Uterus (tissue), 2 donors: Measurements from ENCODE around the gene OR5K1.

Experiments
- POLR2A ChIP-seq, 2 donors: fragments of 450-650 bp; IDR thresholded peaks; one replicate each; pipeline ENCODE4 v1.6.1; 2016; ENCODE audit warnings: antibody characterized with exemption in 2 of 2, mild to moderate bottlenecking in 1 of 2, moderate library complexity in 1 of 2
- TF ChIP-seq, protein P1 (sequence below), 4 experiments: fragments of 200-600 bp in 2 of 4; fragments of 450-650 bp in 2 of 4; sonication (generic) in 2 of 4; IDR thresholded peaks; one replicate each; pipeline ENCODE4 v1.5.1; 2016 to 2019; ENCODE audit warnings: antibody characterized with exemption in 4 of 4, mild to moderate bottlenecking in 2 of 4, moderate library complexity in 1 of 4

- TF ChIP-seq, protein P1, sequence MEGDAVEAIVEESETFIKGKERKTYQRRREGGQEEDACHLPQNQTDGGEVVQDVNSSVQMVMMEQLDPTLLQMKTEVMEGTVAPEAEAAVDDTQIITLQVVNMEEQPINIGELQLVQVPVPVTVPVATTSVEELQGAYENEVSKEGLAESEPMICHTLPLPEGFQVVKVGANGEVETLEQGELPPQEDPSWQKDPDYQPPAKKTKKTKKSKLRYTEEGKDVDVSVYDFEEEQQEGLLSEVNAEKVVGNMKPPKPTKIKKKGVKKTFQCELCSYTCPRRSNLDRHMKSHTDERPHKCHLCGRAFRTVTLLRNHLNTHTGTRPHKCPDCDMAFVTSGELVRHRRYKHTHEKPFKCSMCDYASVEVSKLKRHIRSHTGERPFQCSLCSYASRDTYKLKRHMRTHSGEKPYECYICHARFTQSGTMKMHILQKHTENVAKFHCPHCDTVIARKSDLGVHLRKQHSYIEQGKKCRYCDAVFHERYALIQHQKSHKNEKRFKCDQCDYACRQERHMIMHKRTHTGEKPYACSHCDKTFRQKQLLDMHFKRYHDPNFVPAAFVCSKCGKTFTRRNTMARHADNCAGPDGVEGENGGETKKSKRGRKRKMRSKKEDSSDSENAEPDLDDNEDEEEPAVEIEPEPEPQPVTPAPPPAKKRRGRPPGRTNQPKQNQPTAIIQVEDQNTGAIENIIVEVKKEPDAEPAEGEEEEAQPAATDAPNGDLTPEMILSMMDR (IDR thresholded peaks at IDR 0.05) = no peak
- TF ChIP-seq POLR2A (IDR thresholded peaks at IDR 0.05) = no peak
Observed at GRCh38 chr3:98508582-98508981, 45.6 kb downstream of the OR5K1 start.
